GM19239 (cell line): Measurements from ENCODE around the gene ULK3.

Experiments
- DNase-seq: peaks from one replicate; pipeline ENCODE4 v3.0.0; 2011; ENCODE audit warnings: low spot score; ENCODE audit not compliant: insufficient read length
- FAIRE-seq: peaks from 2 replicates; lab custom pipeline; 2011; peaks lifted over from hg19 to GRCh38; lab: Jason Lieb, UNC

The ULK3 gene

GRCh38 chr15:74844319-74845207, 1.6 kb upstream of the ULK3 start:
- DNase-seq: no peak
- no peak for FAIRE-seq

- DNase-seq (no peak), FAIRE-seq (no peak)
Observed at GRCh38 chr15:74843891-74844299, 939 bp upstream of the ULK3 start.

- FAIRE-seq (no peak), DNase-seq (no peak)
Observed at GRCh38 chr15:74843445-74843828, 481 bp upstream of the ULK3 start.

GRCh38 chr15:74841891-74842373, 1.0 kb downstream of the ULK3 start:
- no peak for DNase-seq
- FAIRE-seq: no peak

- FAIRE-seq (no peak), DNase-seq (no peak)
Observed at GRCh38 chr15:74840851-74841775, 1.8 kb downstream of the ULK3 start.

GRCh38 chr15:74839526-74840395, 3.2 kb downstream of the ULK3 start:
- DNase-seq (no peak), FAIRE-seq (no peak)

GRCh38 chr15:74838746-74839525, 4.0 kb downstream of the ULK3 start:
- FAIRE-seq (no peak), DNase-seq (no peak)

GRCh38 chr15:74838137-74838516, 4.8 kb downstream of the ULK3 start:
- no peak for FAIRE-seq

GRCh38 chr15:74837482-74838136, 5.3 kb downstream of the ULK3 start:
- DNase-seq: no peak
- FAIRE-seq: no peak

More at GRCh38 chr15:74838137-74838516, 4.8 kb downstream of the ULK3 start:
- no peak for DNase-seq

GRCh38 chr15:74836846-74837245, 6.1 kb downstream of the ULK3 start:
- DNase-seq: no peak
- no peak for FAIRE-seq

- no peak for DNase-seq
Observed at GRCh38 chr15:74835312-74835823, 7.6 kb downstream of the ULK3 start.

GRCh38 chr15:74833376-74834107, 9.4 kb downstream of the ULK3 start:
- DNase-seq (no peak), FAIRE-seq (no peak)

More at GRCh38 chr15:74835312-74835823, 7.6 kb downstream of the ULK3 start:
- peak; percentile 87 for FAIRE-seq

GRCh38 chr15:74832826-74833225, 10.1 kb downstream of the ULK3 start:
- DNase-seq (no peak), FAIRE-seq (no peak)

- DNase-seq: no peak
- no peak for FAIRE-seq
Observed at GRCh38 chr15:74831813-74832495, 11.0 kb downstream of the ULK3 start.

GRCh38 chr15:74830868-74831267, 12.1 kb downstream of the ULK3 start:
- no peak for FAIRE-seq
- no peak for DNase-seq

GRCh38 chr15:74829991-74830390, 13.0 kb downstream of the ULK3 start:
- FAIRE-seq: no peak
- DNase-seq: no peak

- FAIRE-seq: no peak
Observed at GRCh38 chr15:74829486-74829885, 13.5 kb downstream of the ULK3 start.

More at GRCh38 chr15:74829486-74829885, 13.5 kb downstream of the ULK3 start:
- no peak for DNase-seq
